ENCODE measurements around the gene COL11A1.
"Not testable (repeated sequence)": the region's sequence is repeated elsewhere in the genome, so short reads cannot be mapped to it uniquely, and the experiment has no call there.

The COL11A1 gene

DNA sequence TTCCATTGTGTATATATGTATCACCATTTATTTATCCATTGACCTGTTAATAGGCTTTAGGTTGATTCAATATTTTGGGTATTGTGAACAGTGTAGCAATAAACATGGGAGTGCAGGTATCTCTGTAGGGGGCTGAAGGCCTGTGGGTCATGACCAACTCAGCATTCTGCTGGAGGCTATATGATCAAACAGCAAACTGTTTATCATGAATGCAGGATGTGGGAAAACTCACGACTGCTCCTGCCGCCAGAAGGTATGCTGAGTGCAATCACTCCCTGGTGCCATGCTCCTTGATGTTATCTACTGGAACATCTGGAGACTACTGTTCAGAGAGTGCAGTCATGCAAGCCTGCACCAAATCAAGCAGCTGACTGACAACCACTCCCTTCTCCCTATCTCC, 275.2 kb downstream of the COL11A1 start:
- DNase-seq, result no peak

DNA sequence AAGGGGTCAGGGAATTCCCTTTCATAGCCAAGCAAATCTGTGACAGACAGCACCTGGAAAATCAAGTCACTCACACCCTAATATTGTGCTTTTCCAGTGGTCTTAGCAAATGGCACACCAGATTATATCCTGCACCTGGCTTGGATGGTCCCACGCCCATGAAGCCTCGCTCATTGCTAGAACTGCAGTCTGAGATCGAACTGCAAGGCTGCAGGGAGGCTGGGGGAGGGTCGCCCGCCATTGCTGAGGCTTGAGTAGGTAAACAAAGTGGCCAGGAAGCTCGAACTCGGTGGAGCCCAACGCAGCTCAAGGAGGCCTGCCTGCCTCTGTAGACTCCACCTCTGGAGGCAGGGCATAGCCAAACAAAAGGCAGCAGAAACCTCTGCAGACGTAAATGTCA, 281.6 kb downstream of the COL11A1 start:
- not testable (repeated sequence) for DNase-seq

Data from T1000 (cell line).